NCI-H69 (cell line): ENCODE results near the gene PURB.
"Not testable (repeated sequence)": the region's sequence is repeated elsewhere in the genome, so short reads cannot be mapped to it uniquely, and the experiment has no call there.

Experiments used
- DNase-seq: peaks from one replicate; lab custom pipeline; 2025; lab: John Stamatoyannopoulos, UW

PURB gene

GRCh38 chr7:44853391-44853790 lies 31.9 kb downstream of the PURB start:
- DNase-seq: peak; percentile 8

DNA sequence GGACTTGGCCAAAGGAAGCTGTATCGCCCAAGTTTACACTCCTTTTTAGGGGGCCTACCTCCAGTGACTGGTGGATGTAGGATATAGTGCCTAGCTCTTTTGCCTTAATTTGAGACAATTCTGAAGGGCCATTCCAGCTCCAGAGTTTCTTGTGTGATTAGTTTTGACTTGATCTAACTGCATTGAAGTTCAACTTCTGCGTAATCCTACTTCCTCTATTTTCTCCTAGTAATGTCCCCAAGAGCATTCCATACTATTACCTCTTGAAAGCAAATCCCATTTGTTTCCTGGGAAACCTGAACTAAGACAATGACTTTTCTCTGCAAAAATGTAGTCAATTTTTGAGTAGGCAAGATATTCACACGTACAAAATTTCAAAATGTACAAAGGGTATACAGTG lies 32.7 kb downstream of the PURB start:
- no peak for DNase-seq

DNA sequence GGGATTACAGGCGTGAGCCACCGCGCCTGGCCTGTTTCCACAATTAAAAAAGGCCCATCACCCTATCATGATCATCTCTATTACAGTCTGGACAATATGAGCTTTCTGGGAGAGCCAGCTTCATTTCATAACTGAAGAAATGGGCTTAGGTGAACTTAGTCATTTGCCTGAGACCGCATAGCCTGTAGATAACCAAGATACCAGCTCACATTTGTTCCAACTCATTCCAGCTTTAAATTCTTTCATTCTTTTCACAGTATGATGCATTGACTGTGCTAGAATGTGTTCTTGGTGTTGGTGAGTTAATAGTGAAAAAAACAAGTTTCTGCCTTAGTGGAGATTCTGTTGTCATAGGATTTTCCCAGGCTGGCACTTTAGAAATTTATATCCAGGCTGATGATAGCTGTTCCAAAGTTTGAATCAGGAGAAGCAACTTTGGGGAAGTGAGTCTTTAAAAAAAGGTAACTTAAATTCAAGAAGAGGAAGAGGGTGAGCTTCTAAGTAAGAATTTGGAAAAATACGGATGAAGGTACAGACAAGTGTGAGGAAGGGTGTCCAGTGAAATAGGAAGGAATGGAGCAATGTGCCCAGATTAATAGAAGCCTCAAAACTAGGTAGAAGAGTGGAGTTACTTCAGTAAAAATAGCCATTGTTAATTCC lies 35.3 kb downstream of the PURB start:
- no peak for DNase-seq

- DNase-seq: peak; percentile 39
Observed at GRCh38 chr7:44849259-44849884, 36.0 kb downstream of the PURB start.

- peak; percentile 100 for DNase-seq
Observed at GRCh38 chr7:44847920-44848634, 37.3 kb downstream of the PURB start, which contains the start of gene H2AZ2. TSS of gene H2AZ2 (minus strand) at chr7:44848087. CDS start at chr7:44847971, 116 bp downstream.

DNA sequence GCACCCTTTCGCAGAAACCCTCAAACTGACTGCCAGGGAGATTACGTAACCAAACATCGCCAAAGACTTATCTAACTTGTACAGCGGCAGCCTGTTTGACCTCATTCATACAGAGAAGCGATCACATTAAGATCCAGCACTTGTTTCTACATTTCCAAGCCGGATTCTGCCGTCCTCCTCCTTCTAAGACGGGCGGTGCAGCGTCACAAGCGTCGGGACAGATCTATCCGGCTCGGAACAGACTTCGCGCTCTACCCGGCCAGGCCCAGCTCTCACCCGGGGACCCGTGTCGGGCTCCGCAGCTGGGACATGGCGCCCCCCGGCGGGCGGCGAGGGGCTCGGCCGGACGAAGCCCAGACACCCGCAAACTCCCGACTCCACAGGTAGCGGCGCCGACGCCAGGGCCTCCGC lies 37.8 kb downstream of the PURB start:
- DNase-seq: peak; percentile 97

GRCh38 chr7:44846816-44847508 lies 38.4 kb downstream of the PURB start:
- DNase-seq: peak; percentile 33

GRCh38 chr7:44846390-44846789 lies 38.9 kb downstream of the PURB start:
- DNase-seq: peak; percentile 18

GRCh38 chr7:44845451-44845850 lies 39.9 kb downstream of the PURB start:
- DNase-seq: no peak

GRCh38 chr7:44843440-44843839 lies 41.9 kb downstream of the PURB start:
- DNase-seq: not testable (repeated sequence)

DNA sequence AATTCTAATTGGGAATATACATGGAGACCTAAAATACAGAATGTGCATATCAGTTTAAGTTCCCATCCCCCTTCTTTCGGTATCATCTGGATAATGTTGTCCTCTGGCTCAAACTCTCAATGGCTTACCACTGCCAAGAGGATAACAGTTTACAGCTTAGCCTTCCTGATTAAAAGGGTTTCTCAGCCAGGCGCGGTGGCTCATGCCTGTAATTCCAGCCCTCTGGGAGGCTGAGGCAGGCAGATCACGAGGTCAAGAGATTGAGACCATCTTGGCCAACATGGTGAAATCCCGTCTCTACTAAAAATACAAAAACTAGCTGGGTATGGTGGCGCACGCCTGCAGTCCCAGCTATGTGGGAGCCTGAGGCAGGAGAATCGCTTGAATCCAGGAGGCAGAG lies 42.7 kb downstream of the PURB start:
- DNase-seq: not testable (repeated sequence)

DNA sequence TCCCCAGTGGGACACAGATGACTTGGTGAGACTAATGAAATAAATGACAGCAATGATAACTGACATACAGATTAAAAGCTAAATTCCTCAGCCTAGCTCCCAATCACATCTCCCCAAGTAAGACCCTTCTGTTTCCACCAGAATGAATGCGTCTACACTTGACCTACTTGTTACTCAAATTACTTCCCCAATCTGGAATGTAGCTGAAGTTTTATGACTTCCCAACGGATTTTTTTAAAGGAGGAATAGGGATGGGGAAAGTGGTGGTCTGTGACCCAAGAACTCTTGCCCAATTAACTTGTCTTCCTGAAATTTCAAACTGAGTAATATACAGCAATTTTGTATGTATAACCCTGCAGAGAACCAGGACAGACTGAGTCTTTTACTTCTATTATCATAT lies 46.6 kb downstream of the PURB start:
- no peak for DNase-seq

- DNase-seq: no peak
Observed at GRCh38 chr7:44827567-44827966, 57.8 kb downstream of the PURB start.
